ENCODE data around the gene DMKN. TPM values are rescaled to one million over a fixed set of nuclear protein-coding genes. Genes with fewer than 3 reads are reported as not detected.

Gene DMKN
- total and polyA plus RNA-seq, 2 of the 4 experiments (the other 2 are of a cell fraction): 0.36 to 2.4 TPM

GRCh38 chr19:35556025-35556590 lies 42.7 kb upstream of the DMKN start:
- no peak overlapping the region for H3K23ac ChIP-seq (ENCODE audit: low read depth, low read length)
- H2BK20ac ChIP-seq (ENCODE audit: low read depth, low read length): no peak overlapping the region
- H4K20me1 ChIP-seq (ENCODE audit: insufficient read depth, low read length): no peaks in the 10 kb centered on the region
- H3K79me1 ChIP-seq (ENCODE audit: low read depth in 1 of 2, low read length in 2 of 2): no peaks in the 10 kb centered on the region
- intact Hi-C loops (cut with micrococcal nuclease) (no loop called here), in situ Hi-C loops (cut with MboI; ENCODE audit: low sequenced_read_pairs) (no loop called here), dilution Hi-C loops (cut with HindIII; ENCODE audit: low sequenced_read_pairs, unreplicated experiment) (no loop called here)
- H2AFZ ChIP-seq (replicated peaks; ENCODE audit: low read length, poor library complexity): no peak overlapping the region
- TF ChIP-seq RCOR1 (IDR thresholded peaks at IDR 0.05; ENCODE audit: insufficient replicate concordance, low read length) (no peak), ELK1 (IDR thresholded peaks at IDR 0.05; ENCODE audit: borderline replicate concordance, low read depth, low read length) (no peak), SMC3 (IDR thresholded peaks at IDR 0.05; ENCODE audit: low read depth, low read length) (no peak), RAD21 (IDR thresholded peaks at IDR 0.05; ENCODE audit: low read length) (no peak), CHD1 (IDR thresholded peaks at IDR 0.05; ENCODE audit: low read depth, low read length) (no peak), USF2 (IDR thresholded peaks at IDR 0.05; ENCODE audit: low read depth, low read length) (no peak), MAZ (IDR thresholded peaks at IDR 0.05; ENCODE audit: borderline replicate concordance, low read depth, low read length) (no peak), MAFK (IDR thresholded peaks at IDR 0.05; ENCODE audit: low read depth, low read length) (no peak), CTCF (conservative IDR thresholded peaks at IDR 0.05; ENCODE audit: low read depth, low read length) (no peak), MXI1 (IDR thresholded peaks at IDR 0.05; ENCODE audit: borderline replicate concordance, low read depth, low read length) (no peak)
- no peak overlapping the region for H3K18ac ChIP-seq (ENCODE audit: low read depth, low read length)
- H2BK15ac ChIP-seq (ENCODE audit: low read depth, low read length): no peak overlapping the region
- no peaks in the 10 kb centered on the region for H3K36me3 ChIP-seq (ENCODE audit: control insufficient read depth, insufficient read depth, low read length)
- ATAC-seq (ENCODE audit: low read depth): no peak
- no peak overlapping the region for H2AK9ac ChIP-seq (replicated peaks; ENCODE audit: low read depth, low read length, poor library complexity)
- H3K4me2 ChIP-seq (ENCODE audit: low read depth, low read length): no peak overlapping the region
- no peak overlapping the region for H3K27ac ChIP-seq (ENCODE audit: insufficient read depth, low read length)
- POLR2A ChIA-PET (ENCODE audit: unreplicated experiment): no interaction called here
- H3K4me3 ChIP-seq (ENCODE audit: insufficient read depth, low read depth, low read length): no peak overlapping the region
- H4K91ac ChIP-seq (ENCODE audit: insufficient read depth, low read depth, low read length): no peak overlapping the region
- H4K5ac ChIP-seq (ENCODE audit: low read depth, low read length): no peak overlapping the region
- H3K9me3 ChIP-seq (ENCODE audit: control insufficient read depth, insufficient read depth, low read length): no peaks in the 10 kb centered on the region
- H3K27me3 ChIP-seq (ENCODE audit: control insufficient read depth, insufficient read depth, low read length): peaks cover 42% of the 10 kb centered on the region
- 0 out of 2 replicates have a peak, but pooled peaks cover 3% of the 10 kb centered on the region for H3K9me1 ChIP-seq (ENCODE audit: insufficient read depth, low read length)
- no peak overlapping the region for H2AK5ac ChIP-seq (ENCODE audit: low read depth, low read length)
- no TSS peak for BruUV-seq (replicated peaks)
- no peak overlapping the region for H3K14ac ChIP-seq (replicated peaks; ENCODE audit: low read depth, low read length)
- H2BK5ac ChIP-seq (ENCODE audit: low read depth, low read length, poor library complexity, severe bottlenecking): no peak overlapping the region
- H4K8ac ChIP-seq (ENCODE audit: low read depth in 2 of 2, low read length in 2 of 2): no peak overlapping the region
- H3K56ac ChIP-seq (ENCODE audit: extremely low read depth, insufficient read depth, low read length): no peak overlapping the region
- WGBS, 2 experiments (ENCODE audit: extremely low coverage in 2 of 2, insufficient read length in 1 of 2): 81% methylated on average over 6 of the region's 9 CpGs; no CpG with 5 or more reads in 1 of the 2 experiments
- CTCF ChIA-PET: no interaction called here
- H3K4ac ChIP-seq (ENCODE audit: low read depth, low read length): no peak overlapping the region
- H2BK120ac ChIP-seq (ENCODE audit: low read depth, low read length): no peak overlapping the region
- H3K4me1 ChIP-seq (ENCODE audit: control insufficient read depth, insufficient read depth, low read length): no peaks in the 10 kb centered on the region
- no peak overlapping the region for H3K9ac ChIP-seq (ENCODE audit: low read depth, low read length)
- DNase-seq: no peak

Data from IMR-90 (cell line).